HL-60 (cell line): ENCODE results near the gene SAP130.

Experiments
- GABPA ChIP-seq: IDR thresholded peaks from 2 replicates; pipeline ENCODE4 v1.6.1; 2012; ENCODE audit warnings: low read depth
- POLR2AphosphoS5 ChIP-seq: IDR thresholded peaks from 2 replicates; pipeline ENCODE4 v1.6.1; 2012; ENCODE audit warnings: low read depth
- TF ChIP-seq, protein P1 (sequence below): IDR thresholded peaks from one replicate; pipeline ENCODE4 v1.5.1; 2011; ENCODE audit warnings: low read length, control low read depth, inconsistent platforms; ENCODE audit not compliant: insufficient read depth
- TF ChIP-seq, protein P2 (sequence below): IDR thresholded peaks from 2 replicates; pipeline ENCODE4 v1.6.1; 2012; ENCODE audit warnings: low read depth; ENCODE audit not compliant: insufficient replicate concordance

DNA sequence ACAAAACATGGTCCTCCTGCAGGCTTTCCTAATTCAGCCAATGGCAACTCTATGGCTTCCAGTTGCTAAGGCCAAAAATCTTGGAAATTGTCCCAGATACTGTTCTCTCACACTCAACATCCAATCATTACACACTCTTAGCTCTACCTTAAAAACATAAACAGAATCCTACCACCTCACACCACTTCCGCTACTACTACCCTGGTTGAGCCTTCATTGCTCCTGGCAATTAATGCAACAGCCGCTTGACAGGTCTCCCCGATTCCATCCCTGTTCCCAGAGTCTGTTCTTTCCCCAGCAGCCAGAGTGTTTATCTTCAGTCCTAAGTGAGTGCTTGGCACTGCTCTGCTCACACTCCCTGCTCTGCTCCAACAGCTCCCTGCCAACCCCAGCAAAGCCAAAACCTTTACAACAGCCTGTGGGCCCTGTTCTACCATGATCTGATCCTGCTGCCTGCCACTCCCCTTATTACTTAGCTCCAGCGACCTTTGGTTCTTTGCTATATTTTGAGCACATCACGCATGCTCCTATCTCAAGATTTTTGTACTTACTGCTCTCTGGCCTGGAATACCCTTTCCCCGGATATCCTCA lies 74.6 kb downstream of the SAP130 start:
- TF ChIP-seq, protein P1, sequence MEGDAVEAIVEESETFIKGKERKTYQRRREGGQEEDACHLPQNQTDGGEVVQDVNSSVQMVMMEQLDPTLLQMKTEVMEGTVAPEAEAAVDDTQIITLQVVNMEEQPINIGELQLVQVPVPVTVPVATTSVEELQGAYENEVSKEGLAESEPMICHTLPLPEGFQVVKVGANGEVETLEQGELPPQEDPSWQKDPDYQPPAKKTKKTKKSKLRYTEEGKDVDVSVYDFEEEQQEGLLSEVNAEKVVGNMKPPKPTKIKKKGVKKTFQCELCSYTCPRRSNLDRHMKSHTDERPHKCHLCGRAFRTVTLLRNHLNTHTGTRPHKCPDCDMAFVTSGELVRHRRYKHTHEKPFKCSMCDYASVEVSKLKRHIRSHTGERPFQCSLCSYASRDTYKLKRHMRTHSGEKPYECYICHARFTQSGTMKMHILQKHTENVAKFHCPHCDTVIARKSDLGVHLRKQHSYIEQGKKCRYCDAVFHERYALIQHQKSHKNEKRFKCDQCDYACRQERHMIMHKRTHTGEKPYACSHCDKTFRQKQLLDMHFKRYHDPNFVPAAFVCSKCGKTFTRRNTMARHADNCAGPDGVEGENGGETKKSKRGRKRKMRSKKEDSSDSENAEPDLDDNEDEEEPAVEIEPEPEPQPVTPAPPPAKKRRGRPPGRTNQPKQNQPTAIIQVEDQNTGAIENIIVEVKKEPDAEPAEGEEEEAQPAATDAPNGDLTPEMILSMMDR, result no peak
- TF ChIP-seq POLR2AphosphoS5, result no peak
- TF ChIP-seq GABPA, result no peak
- TF ChIP-seq, protein P2, sequence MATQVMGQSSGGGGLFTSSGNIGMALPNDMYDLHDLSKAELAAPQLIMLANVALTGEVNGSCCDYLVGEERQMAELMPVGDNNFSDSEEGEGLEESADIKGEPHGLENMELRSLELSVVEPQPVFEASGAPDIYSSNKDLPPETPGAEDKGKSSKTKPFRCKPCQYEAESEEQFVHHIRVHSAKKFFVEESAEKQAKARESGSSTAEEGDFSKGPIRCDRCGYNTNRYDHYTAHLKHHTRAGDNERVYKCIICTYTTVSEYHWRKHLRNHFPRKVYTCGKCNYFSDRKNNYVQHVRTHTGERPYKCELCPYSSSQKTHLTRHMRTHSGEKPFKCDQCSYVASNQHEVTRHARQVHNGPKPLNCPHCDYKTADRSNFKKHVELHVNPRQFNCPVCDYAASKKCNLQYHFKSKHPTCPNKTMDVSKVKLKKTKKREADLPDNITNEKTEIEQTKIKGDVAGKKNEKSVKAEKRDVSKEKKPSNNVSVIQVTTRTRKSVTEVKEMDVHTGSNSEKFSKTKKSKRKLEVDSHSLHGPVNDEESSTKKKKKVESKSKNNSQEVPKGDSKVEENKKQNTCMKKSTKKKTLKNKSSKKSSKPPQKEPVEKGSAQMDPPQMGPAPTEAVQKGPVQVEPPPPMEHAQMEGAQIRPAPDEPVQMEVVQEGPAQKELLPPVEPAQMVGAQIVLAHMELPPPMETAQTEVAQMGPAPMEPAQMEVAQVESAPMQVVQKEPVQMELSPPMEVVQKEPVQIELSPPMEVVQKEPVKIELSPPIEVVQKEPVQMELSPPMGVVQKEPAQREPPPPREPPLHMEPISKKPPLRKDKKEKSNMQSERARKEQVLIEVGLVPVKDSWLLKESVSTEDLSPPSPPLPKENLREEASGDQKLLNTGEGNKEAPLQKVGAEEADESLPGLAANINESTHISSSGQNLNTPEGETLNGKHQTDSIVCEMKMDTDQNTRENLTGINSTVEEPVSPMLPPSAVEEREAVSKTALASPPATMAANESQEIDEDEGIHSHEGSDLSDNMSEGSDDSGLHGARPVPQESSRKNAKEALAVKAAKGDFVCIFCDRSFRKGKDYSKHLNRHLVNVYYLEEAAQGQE, result no peak
